Endothelial cell of umbilical vein (primary cell): ENCODE data around the gene C10orf53. TPM values are rescaled to one million over a fixed set of nuclear protein-coding genes. Genes with fewer than 3 reads are reported as not detected.

Experiments used
- BruUV-seq: library from RNA; stranded (reverse); fragments of 400-500 nt; replicated peaks from 2 replicates; lab custom pipeline; 2021; lab: Mats Ljungman, UMichigan
- CTCF ChIA-PET: fragments of 300-600, 350-600 bp; sonication (Branson Sonifier 250); formaldehyde crosslinking; loops from one replicate; lab custom pipeline; 2021; ENCODE audit warnings: antibody characterized with exemption, inconsistent platforms; lab: Charles Lee
- POLR2A ChIA-PET: fragments of 300-600, 350-600 bp; sonication (Branson Sonifier 250); formaldehyde crosslinking; loops from one replicate; lab custom pipeline; 2021; ENCODE audit warnings: antibody characterized with exemption, inconsistent platforms; lab: Charles Lee
- DNase-seq: peaks from one replicate; pipeline ENCODE4 v3.0.0-alpha.2; 2011; ENCODE audit warnings: low read depth, low spot score
- FAIRE-seq: peaks from 2 replicates; lab custom pipeline; 2011; peaks lifted over from hg19 to GRCh38; lab: Jason Lieb, UNC
- H2AFZ ChIP-seq: 2 replicates; pipeline ENCODE4 v1.6.0; 2012; ENCODE audit warnings: low read depth, low read length, control low read depth, inconsistent platforms
- H3K27ac ChIP-seq: 2 replicates; pipeline ENCODE4 v1.5.1; 2011; ENCODE audit warnings: low read depth, mild to moderate bottlenecking, control low read depth, low read length, moderate library complexity; ENCODE audit not compliant: insufficient read depth
- H3K27me3 ChIP-seq, 2 experiments: 2 replicates each; pipeline versions ENCODE4 v1.6.0 to v1.6.1; 2011; ENCODE audit warnings: low read length in 2 of 2, mixed read lengths in 1 of 2; ENCODE audit not compliant: control insufficient read depth in 2 of 2, insufficient read depth in 2 of 2
- H3K36me3 ChIP-seq, 2 experiments: 2 replicates in 1 of 2; 3 replicates in 1 of 2; pipeline ENCODE4 v1.5.1; 2011; ENCODE audit warnings: low read length in 2 of 2, mild to moderate bottlenecking in 1 of 2, moderate library complexity in 1 of 2; ENCODE audit not compliant: control insufficient read depth in 2 of 2, insufficient read depth in 2 of 2; ENCODE audit errors: extremely low read depth in 1 of 2
- H3K4me1 ChIP-seq: 3 replicates; pipeline ENCODE4 v1.5.1; 2011; ENCODE audit warnings: mild to moderate bottlenecking, low read length; ENCODE audit not compliant: control insufficient read depth, insufficient read depth; ENCODE audit errors: extremely low read depth
- H3K4me2 ChIP-seq: 2 replicates; pipeline ENCODE4 v1.6.1; 2011; ENCODE audit warnings: low read length, control low read depth, mixed read lengths; ENCODE audit not compliant: insufficient read depth
- H3K4me3 ChIP-seq, 3 experiments: fragments of 200-600 bp in 1 of 3; sonication (generic), shearing (Covaris generic) in 1 of 3; replicated peaks in 1 of 3; 2 replicates each; pipeline ENCODE4 v1.5.1; 2011 to 2016; ENCODE audit warnings: control low read depth in 3 of 3, low read length in 3 of 3, mild to moderate bottlenecking in 2 of 3, inconsistent platforms in 1 of 3, low read depth in 1 of 3, moderate library complexity in 1 of 3; ENCODE audit not compliant: insufficient read depth in 1 of 3
- H3K79me2 ChIP-seq: 2 replicates; pipeline ENCODE4 v1.6.0; 2012; ENCODE audit warnings: low read length, inconsistent platforms; ENCODE audit not compliant: control insufficient read depth, insufficient read depth
- H3K9ac ChIP-seq: replicated peaks from 2 replicates; pipeline ENCODE3; 2011; ENCODE audit warnings: low read length, control low read depth; ENCODE audit not compliant: insufficient read depth; ENCODE audit errors: extremely low read depth
- H3K9me1 ChIP-seq: replicated peaks from 3 replicates; pipeline ENCODE4 v1.6.0; 2011; ENCODE audit warnings: mild to moderate bottlenecking, low read length; ENCODE audit not compliant: control insufficient read depth, insufficient read depth; ENCODE audit errors: extremely low read depth
- H3K9me3 ChIP-seq: replicated peaks from 2 replicates; pipeline ENCODE4 v1.5.1; 2012; ENCODE audit warnings: low read length, inconsistent platforms; ENCODE audit not compliant: control insufficient read depth, insufficient read depth
- H4K20me1 ChIP-seq: replicated peaks from 2 replicates; pipeline ENCODE3; 2011; ENCODE audit warnings: mild to moderate bottlenecking, low read length; ENCODE audit not compliant: control insufficient read depth, insufficient read depth; ENCODE audit errors: extremely low read depth
- EZH2 ChIP-seq: IDR thresholded peaks from 2 replicates; pipeline ENCODE4 v1.6.1; 2012; ENCODE audit warnings: borderline replicate concordance, low read depth, mild to moderate bottlenecking, moderate library complexity, low read length, inconsistent platforms; ENCODE audit not compliant: severe bottlenecking
- FOS ChIP-seq: IDR thresholded peaks from 2 replicates; pipeline ENCODE4 v1.6.1; 2011; ENCODE audit warnings: mild to moderate bottlenecking, low read length, moderate library complexity, borderline replicate concordance; ENCODE audit not compliant: insufficient read depth
- GATA2 ChIP-seq: IDR thresholded peaks from 2 replicates; pipeline ENCODE4 v1.7.0; 2011; ENCODE audit warnings: low read depth, mild to moderate bottlenecking, moderate library complexity, mixed read lengths, low read length; ENCODE audit not compliant: insufficient read length, insufficient read depth
- JUN ChIP-seq: IDR thresholded peaks from 2 replicates; pipeline ENCODE4 v1.6.1; 2011; ENCODE audit warnings: borderline replicate concordance, low read depth; ENCODE audit not compliant: insufficient read length, insufficient read depth
- MYC ChIP-seq: IDR thresholded peaks from one replicate; pipeline ENCODE4 v1.6.1; 2011; ENCODE audit warnings: mild to moderate bottlenecking, low read depth, low read length
- POLR2A ChIP-seq: IDR thresholded peaks from 2 replicates; pipeline ENCODE4 v1.6.1; 2012; ENCODE audit warnings: low read depth, mild to moderate bottlenecking, control low read depth, low read length
- POLR2AphosphoS5 ChIP-seq: IDR thresholded peaks from 2 replicates; pipeline ENCODE4 v1.6.1; 2012; ENCODE audit warnings: low read depth, mild to moderate bottlenecking, control low read depth, low read length, moderate library complexity; ENCODE audit not compliant: insufficient read depth
- dilution Hi-C: fragments of 300-500 bp; cut with MboI; formaldehyde crosslinking; loops from one replicate; pipeline ENCODE4 v1.15.0; 2019; ENCODE audit warnings: low sequenced_read_pairs; ENCODE audit not compliant: extremely low pct_ligation_motif_present
- intact Hi-C: fragments of 100-400 bp; cut with micrococcal nuclease; formaldehyde crosslinking; loops from one replicate; pipeline ENCODE4 v1.10.0; 2022
- polyA plus RNA-seq, 4 experiments: library from polyadenylated mRNA; depleted of rRNA in 3 of 4; stranded (reverse) in 3 of 4; unstranded in 1 of 4; fragments of >200 nt; gene quantifications; 2 replicates each; pipeline versions ENCODE4 v1.2.1 to v1.2.3, GENCODE V29; 2011 to 2012; ENCODE audit warnings: missing spikeins in 1 of 4
- total RNA-seq: library from RNA; stranded (reverse); gene quantifications from 2 replicates; pipeline ENCODE4 v1.2.3, GENCODE V29; 2021
- TF ChIP-seq, protein P1 (sequence below), 2 donors: IDR thresholded peaks; 1 replicate in 1 of 2; 2 replicates in 1 of 2; pipeline ENCODE4 v1.5.1; 2011; ENCODE audit warnings: low read length in 2 of 2, mild to moderate bottlenecking in 2 of 2, moderate library complexity in 2 of 2, control low read depth in 1 of 2, inconsistent platforms in 1 of 2, low read depth in 1 of 2; ENCODE audit not compliant: insufficient read depth in 1 of 2; ENCODE audit errors: extremely low read depth in 1 of 2
- TF ChIP-seq, protein P2 (sequence below): IDR thresholded peaks from 2 replicates; pipeline ENCODE4 v1.6.1; 2011; ENCODE audit not compliant: insufficient read depth, insufficient read length

C10orf53 gene
- total and polyA plus RNA-seq, 2 donors (not counting 3 experiments of a cell fraction or from before 2014, with no cell fraction given), result not detected

DNA sequence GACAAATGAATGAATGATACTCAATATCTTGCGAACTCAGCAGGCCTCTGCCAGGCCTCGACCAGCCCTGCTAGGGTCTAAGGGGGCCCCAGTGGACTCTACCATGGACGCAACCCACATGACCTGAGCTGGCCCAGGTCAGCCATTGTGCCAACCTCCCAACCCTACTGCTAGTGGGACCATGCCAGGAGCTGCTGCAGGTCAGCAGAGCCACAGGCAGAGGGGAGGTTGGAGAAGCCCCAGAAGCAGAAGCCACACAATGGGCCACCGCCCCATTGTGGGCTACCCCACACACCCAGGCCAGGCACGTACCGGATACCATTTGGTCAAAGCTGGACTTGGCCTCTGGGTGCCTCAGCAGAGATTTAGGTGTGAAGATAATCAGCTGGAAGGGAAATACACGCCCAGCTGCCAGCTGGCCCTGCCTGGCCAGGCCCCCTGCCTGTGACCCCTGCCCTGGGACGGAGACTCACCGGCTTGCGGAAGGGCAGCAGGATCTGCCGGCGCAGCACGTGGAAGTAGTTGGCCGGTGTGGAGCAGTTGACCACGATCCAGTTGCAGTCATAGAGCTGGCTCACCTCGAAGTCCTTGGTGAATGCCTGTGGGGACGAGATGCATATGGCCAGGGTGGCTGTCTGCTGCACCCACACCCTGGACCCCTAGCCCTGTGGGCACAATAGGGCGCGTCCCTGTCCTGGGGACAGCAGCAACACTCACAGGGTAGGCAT is 58.2 kb downstream of the C10orf53 start:
- TF ChIP-seq GATA2, result no peak

DNA sequence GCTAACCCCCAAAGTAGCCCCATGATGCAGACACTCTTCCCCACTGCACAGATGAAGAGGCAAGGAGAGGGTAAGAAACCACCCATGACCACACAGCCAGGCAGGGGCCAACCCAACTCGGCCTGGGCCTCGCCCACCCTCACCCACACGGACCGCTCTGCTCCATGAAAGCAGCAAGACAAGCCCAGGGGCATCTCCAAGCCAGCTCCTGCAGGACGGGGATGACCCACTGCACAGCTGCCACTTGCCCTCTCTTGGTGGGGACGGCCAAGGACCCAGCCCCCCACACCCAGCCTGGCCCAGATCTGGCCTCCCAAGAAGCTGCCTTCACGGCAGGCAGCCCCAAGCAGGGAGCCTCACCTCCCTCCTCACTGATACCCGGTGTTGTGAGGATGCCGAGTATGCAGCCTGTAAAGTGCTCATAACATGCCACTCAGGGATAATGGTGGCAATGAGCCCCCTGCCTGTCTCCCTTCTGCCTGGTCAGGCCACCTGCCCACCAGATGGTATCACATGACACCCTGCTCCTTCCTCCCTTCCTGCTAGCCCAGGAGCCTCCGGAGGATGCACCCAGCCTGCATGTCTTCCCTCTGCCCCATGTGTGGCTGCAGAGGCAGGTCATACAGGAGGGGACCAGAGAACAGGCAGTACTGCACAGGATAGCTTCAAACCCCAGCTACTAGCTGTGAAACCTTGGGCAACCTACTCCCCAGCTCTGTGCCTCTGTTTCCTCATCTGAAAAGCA is 59.3 kb downstream of the C10orf53 start:
- no TSS peak for BruUV-seq
- H3K79me2 ChIP-seq, result no peaks in the 10 kb centered on the region
- H2AFZ ChIP-seq, result no peak overlapping the region
- no peaks in the 10 kb centered on the region for H4K20me1 ChIP-seq
- no peaks in the 10 kb centered on the region for H3K36me3 ChIP-seq
- TF ChIP-seq POLR2AphosphoS5, result no peak
- TF ChIP-seq FOS, result no peak
- TF ChIP-seq MYC, result no peak
- no peak for TF ChIP-seq POLR2A
- TF ChIP-seq, protein P1, sequence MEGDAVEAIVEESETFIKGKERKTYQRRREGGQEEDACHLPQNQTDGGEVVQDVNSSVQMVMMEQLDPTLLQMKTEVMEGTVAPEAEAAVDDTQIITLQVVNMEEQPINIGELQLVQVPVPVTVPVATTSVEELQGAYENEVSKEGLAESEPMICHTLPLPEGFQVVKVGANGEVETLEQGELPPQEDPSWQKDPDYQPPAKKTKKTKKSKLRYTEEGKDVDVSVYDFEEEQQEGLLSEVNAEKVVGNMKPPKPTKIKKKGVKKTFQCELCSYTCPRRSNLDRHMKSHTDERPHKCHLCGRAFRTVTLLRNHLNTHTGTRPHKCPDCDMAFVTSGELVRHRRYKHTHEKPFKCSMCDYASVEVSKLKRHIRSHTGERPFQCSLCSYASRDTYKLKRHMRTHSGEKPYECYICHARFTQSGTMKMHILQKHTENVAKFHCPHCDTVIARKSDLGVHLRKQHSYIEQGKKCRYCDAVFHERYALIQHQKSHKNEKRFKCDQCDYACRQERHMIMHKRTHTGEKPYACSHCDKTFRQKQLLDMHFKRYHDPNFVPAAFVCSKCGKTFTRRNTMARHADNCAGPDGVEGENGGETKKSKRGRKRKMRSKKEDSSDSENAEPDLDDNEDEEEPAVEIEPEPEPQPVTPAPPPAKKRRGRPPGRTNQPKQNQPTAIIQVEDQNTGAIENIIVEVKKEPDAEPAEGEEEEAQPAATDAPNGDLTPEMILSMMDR (IDR thresholded peaks at IDR 0.05; ENCODE audit: extremely low read depth in 1 of 2, insufficient read depth in 1 of 2, low read depth in 1 of 2, low read length in 2 of 2), result no peak
- no peak for TF ChIP-seq GATA2
- no peak for TF ChIP-seq EZH2
- TF ChIP-seq JUN, result no peak
- TF ChIP-seq, protein P2, sequence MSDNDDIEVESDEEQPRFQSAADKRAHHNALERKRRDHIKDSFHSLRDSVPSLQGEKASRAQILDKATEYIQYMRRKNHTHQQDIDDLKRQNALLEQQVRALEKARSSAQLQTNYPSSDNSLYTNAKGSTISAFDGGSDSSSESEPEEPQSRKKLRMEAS, result no peak
- FAIRE-seq, result no peak
- POLR2A ChIA-PET, result no interaction called here
- DNase-seq, result no peak
- no peak overlapping the region for H3K4me3 ChIP-seq
- H3K9me3 ChIP-seq, result no peaks in the 10 kb centered on the region
- no peaks in the 10 kb centered on the region for H3K9me1 ChIP-seq
- H3K4me1 ChIP-seq, result no peaks in the 10 kb centered on the region
- no peak overlapping the region for H3K27ac ChIP-seq
- intact Hi-C loops, result no loop called here
- H3K4me2 ChIP-seq, result no peak overlapping the region
- dilution Hi-C loops, result no loop called here
- no peak overlapping the region for H3K9ac ChIP-seq
- CTCF ChIA-PET, result no interaction called here
- no peaks in the 10 kb centered on the region for H3K27me3 ChIP-seq

More for the DNA sequence above, 58.2 kb downstream of the C10orf53 start:
- intact Hi-C loops, result no loop called here
- Histone ChIP-seq H4K20me1 (no peaks in the 10 kb centered on the region), H3K4me1 (no peaks in the 10 kb centered on the region), H3K9me3 (no peaks in the 10 kb centered on the region), H3K27me3 (no peaks in the 10 kb centered on the region), H3K79me2 (no peaks in the 10 kb centered on the region), H3K27ac (no peak overlapping the region), H3K4me3 (no peak overlapping the region), H2AFZ (no peak overlapping the region), H3K4me2 (no peak overlapping the region), H3K36me3 (no peaks in the 10 kb centered on the region), H3K9me1 (no peaks in the 10 kb centered on the region), H3K9ac (no peak overlapping the region)
- dilution Hi-C loops, result no loop called here
- no peak for DNase-seq
- BruUV-seq, result no TSS peak
- ChIA-PET CTCF (no interaction called here), POLR2A (no interaction called here)
- FAIRE-seq, result no peak
